GM18505 (cell line): ENCODE data around the gene DDX10.
A peak's percentile ranks its signal among the peaks of the same experiment; 100 is the strongest.

Experiments used
- ATAC-seq: cut with Tn5 transposase; IDR thresholded peaks from one replicate; pipeline ENCODE4 v1.9.1; 2021; ENCODE audit not compliant: unreplicated experiment
- POLR2A ChIP-seq: IDR thresholded peaks from 4 replicates; pipeline ENCODE4 v1.6.1; 2011; ENCODE audit warnings: borderline replicate concordance; ENCODE audit not compliant: insufficient read depth, insufficient read length; ENCODE audit errors: extremely low read depth

The DDX10 gene

GRCh38 chr11:108851781-108852180 is 186.9 kb downstream of the DDX10 start:
- no peak for TF ChIP-seq POLR2A
- no peak for ATAC-seq

DNA sequence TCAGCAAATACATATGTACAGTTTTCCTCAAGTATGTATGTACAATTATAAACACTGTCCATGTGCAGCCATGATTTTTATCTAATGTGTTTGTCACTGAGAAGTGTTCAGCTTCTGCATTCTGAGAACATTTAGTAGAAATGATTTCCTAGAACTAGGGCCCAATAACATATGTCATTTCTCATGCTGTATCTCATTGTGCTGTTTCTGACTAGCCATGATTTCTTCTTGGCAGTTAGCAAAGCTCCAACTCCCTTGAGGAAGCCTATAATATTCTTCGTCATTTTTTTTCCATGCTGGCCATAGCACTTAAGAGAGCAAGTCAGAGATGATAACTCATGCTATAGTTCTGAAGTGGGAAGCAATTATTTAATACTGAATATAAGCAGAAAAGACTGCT is 187.8 kb downstream of the DDX10 start:
- no peak for TF ChIP-seq POLR2A
- ATAC-seq = no peak

GRCh38 chr11:108853151-108853550 is 188.3 kb downstream of the DDX10 start:
- TF ChIP-seq POLR2A = no peak
- ATAC-seq = no peak

DNA sequence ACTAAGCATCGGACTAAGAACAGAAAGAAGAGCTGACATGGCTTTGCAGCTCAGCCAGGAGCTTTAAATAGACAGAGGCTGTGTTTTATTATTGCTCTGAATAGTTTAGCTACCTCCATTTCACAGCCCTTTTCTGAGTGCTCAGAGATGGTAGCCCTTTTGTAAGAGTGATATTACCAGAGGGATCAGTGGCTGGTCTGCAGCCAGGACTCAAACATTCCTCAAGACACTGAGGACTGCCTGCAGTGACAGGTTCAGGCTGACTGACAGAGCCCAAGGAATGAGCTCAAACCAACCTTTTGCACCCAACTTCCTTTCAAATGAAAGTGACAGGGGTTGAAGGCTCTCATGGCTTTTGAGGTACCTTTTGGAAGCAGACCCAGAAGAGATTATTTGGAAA is 189.0 kb downstream of the DDX10 start:
- peak; percentile 42 for TF ChIP-seq POLR2A
- peak; percentile 47 for ATAC-seq

DNA sequence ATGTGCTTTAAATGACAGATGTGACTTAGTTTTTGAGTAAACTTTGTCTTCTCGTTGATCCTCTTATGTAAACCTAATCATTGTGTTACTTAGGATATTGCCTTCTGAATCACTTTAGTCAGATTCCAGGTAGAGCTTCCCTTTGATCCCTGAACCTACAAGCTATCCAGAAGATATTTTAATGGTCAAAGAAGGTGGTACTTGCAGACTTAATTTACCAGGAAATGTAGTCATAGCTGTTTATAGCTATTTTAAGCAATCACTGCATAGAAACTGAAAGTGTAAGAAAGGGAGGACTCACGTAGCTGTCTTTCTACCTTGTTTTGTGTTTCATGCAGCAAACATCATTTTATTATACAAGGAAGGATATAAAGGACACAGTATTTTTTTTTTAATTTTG is 189.5 kb downstream of the DDX10 start:
- peak; percentile 39 for TF ChIP-seq POLR2A
- ATAC-seq = peak; percentile 84

GRCh38 chr11:108857382-108857781 is 192.5 kb downstream of the DDX10 start:
- ATAC-seq = no peak
- TF ChIP-seq POLR2A = no peak

- no peak for ATAC-seq
- no peak for TF ChIP-seq POLR2A
Observed at GRCh38 chr11:108858622-108859021, 193.8 kb downstream of the DDX10 start.

- TF ChIP-seq POLR2A = no peak
- no peak for ATAC-seq
Observed at GRCh38 chr11:108859510-108859909, 194.6 kb downstream of the DDX10 start.

GRCh38 chr11:108863528-108863927 is 198.7 kb downstream of the DDX10 start:
- TF ChIP-seq POLR2A = no peak
- ATAC-seq = no peak

DNA sequence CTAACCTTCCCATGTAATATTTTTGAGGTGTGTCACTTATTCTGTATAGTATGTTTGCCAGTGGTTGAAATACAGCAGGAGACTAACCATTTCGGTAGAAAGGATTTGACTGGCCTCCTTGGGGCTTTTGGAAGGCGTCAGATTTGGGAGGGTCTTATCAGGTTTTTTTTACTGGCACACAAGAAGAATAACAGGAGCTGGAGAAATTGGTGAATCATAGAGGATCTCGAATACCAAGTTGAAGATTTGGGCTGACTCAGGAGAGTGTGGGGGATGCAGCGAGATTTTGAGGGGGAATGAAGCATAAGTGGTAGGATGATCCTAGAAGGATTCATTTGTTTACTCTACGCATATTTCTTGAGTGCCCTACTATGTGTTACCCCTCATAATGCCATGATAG is 200.5 kb downstream of the DDX10 start:
- TF ChIP-seq POLR2A = no peak
- ATAC-seq = no peak

DNA sequence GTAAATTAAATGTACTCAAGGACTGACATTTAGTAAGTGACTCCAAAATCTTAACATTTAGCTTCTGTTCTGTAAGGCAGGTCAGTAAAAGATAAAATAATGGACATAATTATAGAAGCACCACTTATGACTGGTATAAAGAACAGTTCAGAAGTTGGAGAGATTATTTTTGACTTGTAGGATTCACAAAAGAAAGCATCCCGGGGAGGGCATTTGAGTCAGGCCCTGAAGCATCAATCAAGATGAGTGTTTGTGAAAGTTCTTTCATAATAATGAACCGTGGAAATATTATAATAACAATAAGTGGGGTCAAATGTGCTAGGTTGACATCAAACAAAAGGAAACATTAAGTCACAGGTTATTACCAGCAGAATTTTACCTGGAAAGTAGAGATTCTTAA is 201.9 kb downstream of the DDX10 start:
- no peak for TF ChIP-seq POLR2A
- no peak for ATAC-seq

GRCh38 chr11:108870373-108871020 is 205.6 kb downstream of the DDX10 start:
- ATAC-seq = no peak
- no peak for TF ChIP-seq POLR2A

- ATAC-seq = no peak
- no peak for TF ChIP-seq POLR2A
Observed at GRCh38 chr11:108871152-108871551, 206.3 kb downstream of the DDX10 start.

- TF ChIP-seq POLR2A = no peak
- no peak for ATAC-seq
Observed at GRCh38 chr11:108871867-108872266, 207.0 kb downstream of the DDX10 start.

DNA sequence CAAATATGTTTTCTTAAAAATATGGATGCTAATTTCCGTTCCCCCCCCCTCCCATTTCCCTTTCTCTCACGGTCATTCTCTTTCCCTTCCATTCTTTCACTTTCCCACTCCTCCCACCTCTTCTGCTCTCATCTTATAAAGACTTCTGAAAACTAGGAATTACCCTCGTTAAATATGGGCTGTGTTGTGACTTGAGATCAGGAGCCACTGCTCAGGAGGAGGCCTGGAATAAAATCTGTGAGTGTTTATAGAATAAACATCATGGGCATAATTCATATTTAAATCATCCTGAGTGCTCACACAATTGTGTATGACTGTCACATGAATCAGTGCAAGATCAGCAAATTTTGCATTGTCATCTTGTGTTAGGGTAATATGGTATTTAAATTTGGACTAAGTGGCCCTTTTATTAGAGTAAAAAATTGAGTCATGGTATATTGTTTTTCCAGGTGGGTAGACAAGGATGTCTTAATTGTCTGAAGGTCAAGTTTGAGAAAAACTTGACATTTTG is 208.0 kb downstream of the DDX10 start:
- no peak for ATAC-seq
- TF ChIP-seq POLR2A = no peak
